Trophoblast cell (in vitro differentiated cells and primary cell): ENCODE results near the gene ZFHX3.

Experiments used
- DNase-seq, 2 donors: peaks; one replicate each; pipeline ENCODE4 v3.0.0-alpha.2; 2016
- H2AFZ ChIP-seq: 2 replicates; pipeline ENCODE4 v1.6.1; 2013; ENCODE audit warnings: low read length, moderate library complexity, mild to moderate bottlenecking; ENCODE audit not compliant: insufficient read depth, poor library complexity
- H2AK5ac ChIP-seq: 2 replicates; pipeline ENCODE4 v1.6.1; 2013; ENCODE audit warnings: mild to moderate bottlenecking, low read length
- H2BK120ac ChIP-seq: 2 replicates; pipeline ENCODE4 v1.6.1; 2013; ENCODE audit warnings: low read length, mild to moderate bottlenecking, moderate library complexity; ENCODE audit not compliant: insufficient read depth, poor library complexity
- H2BK12ac ChIP-seq: 2 replicates; pipeline ENCODE4 v1.6.1; 2013; ENCODE audit warnings: mild to moderate bottlenecking, low read length, moderate library complexity
- H2BK5ac ChIP-seq: 2 replicates; pipeline ENCODE4 v1.6.1; 2013; ENCODE audit warnings: low read length, low read depth, moderate library complexity, mild to moderate bottlenecking; ENCODE audit not compliant: poor library complexity
- H3K14ac ChIP-seq: 2 replicates; pipeline ENCODE4 v1.6.1; 2013; ENCODE audit warnings: mild to moderate bottlenecking, low read length
- H3K18ac ChIP-seq: 2 replicates; pipeline ENCODE4 v1.6.1; 2013; ENCODE audit warnings: mild to moderate bottlenecking, low read length
- H3K23ac ChIP-seq: 2 replicates; pipeline ENCODE4 v1.6.1; 2013; ENCODE audit warnings: low read length
- H3K27ac ChIP-seq: 2 replicates; pipeline ENCODE4 v1.5.1; 2013; ENCODE audit warnings: low read depth, mild to moderate bottlenecking, inconsistent platforms, low read length, moderate library complexity
- H3K27me3 ChIP-seq: 2 replicates; pipeline ENCODE4 v1.6.1; 2013; ENCODE audit warnings: inconsistent platforms, mild to moderate bottlenecking, low read length, moderate library complexity; ENCODE audit not compliant: insufficient read depth
- H3K36me3 ChIP-seq, 2 experiments: 1 replicate in 1 of 2; 2 replicates in 1 of 2; pipeline ENCODE4 v1.6.1; 2013; ENCODE audit warnings: low read length in 2 of 2, mild to moderate bottlenecking in 2 of 2, moderate library complexity in 1 of 2; ENCODE audit not compliant: insufficient read depth in 2 of 2, control insufficient read depth in 1 of 2
- H3K4ac ChIP-seq: 2 replicates; pipeline ENCODE4 v1.6.1; 2013; ENCODE audit warnings: low read depth, mild to moderate bottlenecking, low read length, moderate library complexity
- H3K4me1 ChIP-seq, 2 experiments: 1 replicate in 1 of 2; 2 replicates in 1 of 2; pipeline ENCODE4 v1.6.1; 2013; ENCODE audit warnings: low read length in 2 of 2, mild to moderate bottlenecking in 2 of 2, moderate library complexity in 1 of 2; ENCODE audit not compliant: insufficient read depth in 2 of 2, control insufficient read depth in 1 of 2
- H3K4me2 ChIP-seq: 2 replicates; pipeline ENCODE4 v1.6.1; 2013; ENCODE audit warnings: inconsistent platforms, mild to moderate bottlenecking, low read length, moderate library complexity
- H3K4me3 ChIP-seq: 2 replicates; pipeline ENCODE4 v1.5.1; 2013; ENCODE audit warnings: mild to moderate bottlenecking, low read depth, low read length, inconsistent platforms
- H3K79me1 ChIP-seq: one replicate; pipeline ENCODE4 v1.6.1; 2013; ENCODE audit warnings: low read length
- H3K79me2 ChIP-seq: 2 replicates; pipeline ENCODE4 v1.6.1; 2013; ENCODE audit warnings: low read length, mild to moderate bottlenecking; ENCODE audit not compliant: control insufficient read depth, insufficient read depth, poor library complexity
- H3K9ac ChIP-seq: 2 replicates; pipeline ENCODE4 v1.6.1; 2013; ENCODE audit warnings: mild to moderate bottlenecking, low read length
- H3K9me3 ChIP-seq: 2 replicates; pipeline ENCODE4 v1.6.1; 2013; ENCODE audit warnings: low read depth, mild to moderate bottlenecking, control low read depth, inconsistent platforms, low read length; ENCODE audit not compliant: insufficient read depth
- H4K12ac ChIP-seq: 2 replicates; pipeline ENCODE4 v1.6.1; 2013; ENCODE audit warnings: low read depth, mild to moderate bottlenecking, low read length, moderate library complexity
- H4K8ac ChIP-seq: 2 replicates; pipeline ENCODE4 v1.6.1; 2013; ENCODE audit warnings: low read depth, mild to moderate bottlenecking, low read length, moderate library complexity
- H4K91ac ChIP-seq: one replicate; pipeline ENCODE4 v1.6.1; 2013; ENCODE audit warnings: low read depth, mild to moderate bottlenecking, low read length, moderate library complexity
- WGBS: extraction: QIAGEN DNeasy Blood & Tissue Kit; methylation state at CpG from one replicate; pipeline ENCODE4 v1.1.7; 2013; ENCODE audit warnings: missing lambda C conversion rate; ENCODE audit not compliant: insufficient read length, insufficient coverage; ENCODE audit errors: extremely low coverage; 5-methylcytosine and 5-hydroxymethylcytosine counted together

Gene ZFHX3

GRCh38 chr16:72844225-72844920, 203.6 kb downstream of the ZFHX3 start:
- no peak overlapping the region for H4K8ac ChIP-seq
- H3K9me3 ChIP-seq, result peaks cover 2% of the 10 kb centered on the region
- no peak overlapping the region for H3K14ac ChIP-seq

GRCh38 chr16:72841506-72841905, 206.4 kb downstream of the ZFHX3 start:
- H2AFZ ChIP-seq, result no peak overlapping the region

More at GRCh38 chr16:72844225-72844920, 203.6 kb downstream of the ZFHX3 start:
- Histone ChIP-seq H3K4ac (no peak overlapping the region), H3K36me3 (no peaks in the 10 kb centered on the region), H2BK5ac (no peak overlapping the region), H3K27me3 (no peaks in the 10 kb centered on the region), H3K27ac (no peak overlapping the region), H2BK120ac (no peak overlapping the region), H3K79me1 (no peaks in the 10 kb centered on the region), H3K79me2 (no peaks in the 10 kb centered on the region), H3K23ac (no peak overlapping the region), H4K91ac (no peak overlapping the region), H2BK12ac (no peak overlapping the region), H3K4me3 (no peak overlapping the region), H4K12ac (no peak overlapping the region), H2AFZ (no peak overlapping the region), H3K4me2 (no peak overlapping the region), H3K4me1 (peaks cover 0 to 2% of the 10 kb centered on the region in 2 experiments), H3K18ac (no peak overlapping the region), H3K9ac (no peak overlapping the region), H2AK5ac (no peak overlapping the region)
- no peak for DNase-seq
- no CpG with 5 or more reads among the region's 11 CpGs for WGBS

GRCh38 chr16:72840631-72841381, 207.1 kb downstream of the ZFHX3 start:
- no peak overlapping the region for H3K23ac ChIP-seq
- H3K79me1 ChIP-seq, result no peaks in the 10 kb centered on the region
- no peak overlapping the region for H2AFZ ChIP-seq
- DNase-seq, result no peak
- H3K9ac ChIP-seq, result no peak overlapping the region
- H3K4me2 ChIP-seq, result no peak overlapping the region
- H2BK12ac ChIP-seq, result no peak overlapping the region
- peaks cover 4 to 6% of the 10 kb centered on the region in 2 experiments for H3K4me1 ChIP-seq
- no peak overlapping the region for H3K18ac ChIP-seq
- peaks cover under 1% of the 10 kb centered on the region for H3K9me3 ChIP-seq
- H3K14ac ChIP-seq, result no peak overlapping the region
- H3K27ac ChIP-seq, result no peak overlapping the region
- no peak overlapping the region for H4K91ac ChIP-seq
- no peak overlapping the region for H2AK5ac ChIP-seq
- H4K8ac ChIP-seq, result no peak overlapping the region
- H3K4ac ChIP-seq, result no peak overlapping the region
- H3K27me3 ChIP-seq, result no peaks in the 10 kb centered on the region
- H3K4me3 ChIP-seq, result no peak overlapping the region
- no peak overlapping the region for H4K12ac ChIP-seq
- no peak overlapping the region for H2BK120ac ChIP-seq
- no peaks in the 10 kb centered on the region for H3K36me3 ChIP-seq
- H2BK5ac ChIP-seq, result no peak overlapping the region
- no CpG with 5 or more reads among the region's 11 CpGs for WGBS
- no peaks in the 10 kb centered on the region for H3K79me2 ChIP-seq

More at GRCh38 chr16:72841506-72841905, 206.4 kb downstream of the ZFHX3 start:
- no peak overlapping the region for H2BK12ac ChIP-seq
- no peak overlapping the region for H3K14ac ChIP-seq
- H3K4me2 ChIP-seq, result no peak overlapping the region
- no peak overlapping the region for H2AK5ac ChIP-seq
- peaks cover 4 to 6% of the 10 kb centered on the region in 2 experiments for H3K4me1 ChIP-seq
- no peak for DNase-seq
- H3K9ac ChIP-seq, result no peak overlapping the region
- H3K79me1 ChIP-seq, result no peaks in the 10 kb centered on the region
- no peak overlapping the region for H3K4me3 ChIP-seq
- H3K79me2 ChIP-seq, result no peaks in the 10 kb centered on the region
- H4K8ac ChIP-seq, result no peak overlapping the region
- no peak overlapping the region for H4K91ac ChIP-seq
- peaks cover 2% of the 10 kb centered on the region for H3K9me3 ChIP-seq
- H3K4ac ChIP-seq, result no peak overlapping the region
- H3K18ac ChIP-seq, result no peak overlapping the region
- H3K27me3 ChIP-seq, result no peaks in the 10 kb centered on the region
- H3K27ac ChIP-seq, result no peak overlapping the region
- no CpG with 5 or more reads among the region's 3 CpGs for WGBS
- H3K23ac ChIP-seq, result no peak overlapping the region
- H3K36me3 ChIP-seq, result no peaks in the 10 kb centered on the region
- H4K12ac ChIP-seq, result no peak overlapping the region
- H2BK120ac ChIP-seq, result no peak overlapping the region
- no peak overlapping the region for H2BK5ac ChIP-seq

GRCh38 chr16:72838951-72839350, 209.0 kb downstream of the ZFHX3 start:
- Histone ChIP-seq H3K4me3 (no peak overlapping the region), H2AK5ac (no peak overlapping the region), H2BK5ac (no peak overlapping the region), H3K4me1 (peaks cover 4 to 6% of the 10 kb centered on the region in 2 experiments), H4K8ac (no peak overlapping the region), H2BK120ac (no peak overlapping the region), H3K14ac (no peak overlapping the region), H3K23ac (no peak overlapping the region), H3K18ac (no peak overlapping the region), H3K4me2 (no peak overlapping the region), H3K79me2 (no peaks in the 10 kb centered on the region), H4K91ac (no peak overlapping the region), H2BK12ac (no peak overlapping the region), H2AFZ (no peak overlapping the region), H3K4ac (no peak overlapping the region), H3K9ac (no peak overlapping the region), H3K36me3 (peaks cover 0 to 2% of the 10 kb centered on the region in 2 experiments), H3K27ac (no peak overlapping the region), H3K27me3 (no peaks in the 10 kb centered on the region), H3K9me3 (peaks cover 2% of the 10 kb centered on the region), H3K79me1 (no peaks in the 10 kb centered on the region), H4K12ac (no peak overlapping the region)
- peak in 1 of 2 donors; percentile 32 for DNase-seq
- no CpG with 5 or more reads among the region's 13 CpGs for WGBS
